Activated CD4-positive, alpha-beta T cell treated with anti-CD3 and anti-CD28 coated beads, Interleukin-2, amount 50 U/mL, for 4 hours (primary cell): ENCODE data around the gene MMP19.
A peak's percentile ranks its signal among the peaks of the same experiment; 100 is the strongest.
"Not testable (repeated sequence)": the region's sequence is repeated elsewhere in the genome, so short reads cannot be mapped to it uniquely, and the experiment has no call there.

Source experiments
- DNase-seq, 2 experiments: peaks; one replicate each; pipeline ENCODE4 v3.0.0-alpha.2; 2020

MMP19 gene

DNA sequence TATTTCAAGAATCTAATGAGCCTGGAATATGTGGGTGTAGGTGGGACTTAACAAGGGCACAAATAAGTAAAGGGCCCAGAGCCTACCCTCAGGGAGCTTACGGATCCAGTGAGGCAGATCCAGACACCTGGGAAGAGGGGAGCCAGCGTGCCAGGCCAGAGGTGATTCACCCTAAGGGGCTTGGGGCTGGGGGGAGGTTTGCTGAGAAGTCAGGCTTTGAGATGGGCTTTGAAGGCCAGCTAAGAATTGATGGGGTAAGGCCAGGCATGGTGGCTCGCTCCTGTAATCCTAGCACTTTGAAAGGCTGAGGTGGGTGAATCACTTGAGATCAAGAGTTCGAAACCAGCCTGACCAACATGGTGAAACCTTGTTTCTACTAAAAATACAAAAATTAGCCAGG lies 695 bp upstream of the MMP19 start:
- DNase-seq: no peak

DNA sequence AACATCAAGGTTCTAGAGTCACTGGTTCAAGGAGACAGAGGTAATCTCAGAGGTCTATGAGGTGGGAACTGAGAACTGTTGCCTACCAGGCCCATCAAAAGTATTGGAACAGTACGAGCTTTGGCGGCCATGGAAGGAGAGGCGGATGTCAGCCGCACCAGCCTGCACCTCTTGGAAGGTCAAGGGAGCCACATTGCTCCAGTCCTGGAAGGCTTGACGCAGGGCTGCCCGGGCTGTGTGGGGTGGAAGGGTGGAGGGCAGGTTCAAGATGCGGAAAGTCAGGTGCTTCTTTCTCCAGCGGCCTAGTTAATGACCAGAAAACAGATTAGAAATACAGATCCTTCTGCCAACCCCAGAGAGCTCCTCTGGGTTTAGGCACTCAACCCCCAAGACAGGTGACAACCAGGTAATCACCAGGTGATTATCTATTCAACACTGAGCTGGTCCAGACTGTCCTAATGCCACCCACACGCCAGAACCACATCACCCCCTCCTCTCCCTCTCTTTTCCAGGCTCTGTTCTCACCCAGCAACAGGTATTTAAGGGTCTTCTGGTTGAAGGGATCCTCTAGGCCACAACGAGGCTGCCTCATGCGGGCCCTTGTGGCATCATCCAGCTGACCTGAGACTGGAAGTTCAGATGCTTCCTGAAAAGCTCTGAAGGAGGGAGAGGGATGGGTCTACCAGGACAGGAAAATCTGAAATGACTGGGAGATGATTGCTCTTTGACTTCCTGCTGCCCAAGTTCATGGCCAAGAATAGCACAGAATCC lies 2.0 kb downstream of the MMP19 start:
- DNase-seq: no peak

DNA sequence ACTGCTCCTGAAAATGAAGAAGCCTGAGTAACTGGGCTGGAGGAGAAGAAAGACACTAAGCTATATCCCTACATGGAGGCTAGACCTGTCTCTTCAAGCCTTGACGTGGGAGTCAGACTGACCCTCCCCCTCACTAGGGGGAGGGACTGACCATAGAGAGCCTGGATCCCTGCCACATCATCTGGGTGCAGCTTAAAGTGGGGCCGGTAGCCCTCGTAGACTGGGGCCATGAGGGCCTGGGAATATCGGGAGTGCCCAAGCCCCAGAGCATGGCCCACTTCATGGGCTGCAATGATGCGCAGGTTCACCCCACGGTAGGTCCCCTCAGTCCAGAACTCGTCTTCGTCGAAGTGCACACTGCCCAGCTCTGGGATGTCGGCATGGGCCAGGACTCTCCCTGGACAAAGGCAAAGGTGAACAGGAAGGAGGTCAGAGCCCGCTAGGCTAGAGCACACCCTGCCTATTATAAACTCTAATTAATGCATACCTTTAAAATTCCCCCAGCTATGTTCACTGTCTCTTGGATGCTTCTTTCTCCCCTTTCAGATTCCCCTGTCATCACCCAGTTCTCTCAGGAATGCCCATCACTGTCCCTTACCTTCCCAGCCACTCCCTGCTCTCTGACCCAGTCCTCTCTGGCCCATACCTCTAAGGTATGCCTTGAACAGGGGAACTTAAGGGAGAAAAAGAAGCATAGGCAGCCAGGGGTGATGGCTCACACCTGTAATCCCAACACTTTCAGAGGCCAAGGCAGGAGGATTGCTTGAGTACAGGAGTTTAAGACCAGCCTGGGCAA lies 3.2 kb downstream of the MMP19 start:
- DNase-seq: no peak

DNA sequence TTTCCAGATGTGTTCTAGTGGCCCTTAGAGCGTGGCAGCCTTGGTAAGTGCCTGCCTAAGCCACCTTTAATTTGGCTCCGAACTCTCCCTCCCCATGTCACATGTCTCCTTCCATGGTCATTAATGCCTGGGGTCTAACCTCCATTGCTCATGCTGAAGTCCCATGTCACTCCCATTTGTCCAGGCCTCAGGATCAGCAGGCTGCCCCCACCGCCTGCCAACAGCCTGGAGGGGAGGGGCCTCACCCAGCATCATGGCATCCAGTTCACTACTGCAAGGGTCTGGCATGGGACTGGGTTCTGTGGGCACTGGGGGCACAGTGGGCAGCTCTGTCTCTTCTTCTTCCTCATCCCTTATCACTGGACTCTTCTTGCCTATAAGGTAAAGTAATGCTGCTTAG lies 4.4 kb downstream of the MMP19 start:
- no peak for DNase-seq

DNA sequence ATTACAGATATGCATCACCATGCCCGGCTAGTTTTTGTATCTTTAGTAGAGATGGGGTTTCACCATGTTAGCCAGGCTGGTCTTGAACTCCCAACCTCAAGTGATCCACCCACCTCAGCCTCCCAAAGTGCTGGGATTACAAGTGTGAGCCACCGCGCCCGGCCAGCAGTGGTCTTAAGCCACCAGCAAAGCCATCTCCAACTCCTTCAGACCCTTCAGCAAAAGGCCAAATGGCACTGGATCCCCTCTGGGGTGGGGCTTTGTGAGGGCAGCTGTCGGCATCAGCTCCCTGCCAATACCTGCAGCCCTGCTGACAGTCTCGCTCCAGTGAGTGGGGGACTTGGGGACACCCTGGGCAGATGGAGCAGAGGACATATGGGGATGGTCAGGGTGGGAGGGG lies 8.3 kb downstream of the MMP19 start:
- not testable (repeated sequence) for DNase-seq

DNA sequence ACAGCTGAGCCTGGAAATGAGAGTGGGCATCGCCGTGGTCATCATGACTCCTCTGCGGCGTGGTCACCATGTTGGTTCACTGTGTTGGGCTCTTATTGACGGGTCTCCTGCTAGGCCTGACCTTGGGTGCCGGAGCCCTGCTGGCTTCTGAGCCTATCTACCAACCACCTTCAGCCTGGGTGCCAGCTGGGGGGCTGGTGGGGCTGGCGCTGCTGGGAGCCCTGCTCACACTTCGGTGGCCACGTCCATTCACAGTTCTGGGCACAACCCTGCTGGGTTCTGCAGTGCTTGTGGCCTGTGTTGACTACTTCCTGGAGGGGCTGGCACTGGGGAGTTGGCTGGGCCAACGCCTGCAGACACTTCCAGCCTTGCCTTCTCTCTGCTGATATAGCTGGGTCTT lies 9.7 kb downstream of the MMP19 start:
- DNase-seq: no peak

DNA sequence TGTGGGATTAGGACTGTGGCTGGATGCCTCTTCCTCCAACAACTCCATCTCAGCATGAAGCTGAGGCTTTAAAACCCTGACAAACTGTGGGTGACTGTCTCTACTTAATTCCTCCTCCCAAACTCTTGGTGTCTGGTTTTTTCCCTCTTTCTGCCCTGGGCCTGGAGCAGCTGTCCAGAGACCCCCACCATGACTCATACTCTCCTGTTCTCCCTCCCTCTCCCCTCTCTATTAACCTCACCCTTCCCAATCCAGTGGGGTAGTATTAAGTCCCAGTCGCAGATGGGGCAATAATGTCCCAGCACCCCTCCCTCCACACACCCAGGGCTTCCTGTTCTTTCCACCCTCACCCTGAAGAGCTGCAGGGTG lies 11.3 kb downstream of the MMP19 start:
- DNase-seq: no peak

DNA sequence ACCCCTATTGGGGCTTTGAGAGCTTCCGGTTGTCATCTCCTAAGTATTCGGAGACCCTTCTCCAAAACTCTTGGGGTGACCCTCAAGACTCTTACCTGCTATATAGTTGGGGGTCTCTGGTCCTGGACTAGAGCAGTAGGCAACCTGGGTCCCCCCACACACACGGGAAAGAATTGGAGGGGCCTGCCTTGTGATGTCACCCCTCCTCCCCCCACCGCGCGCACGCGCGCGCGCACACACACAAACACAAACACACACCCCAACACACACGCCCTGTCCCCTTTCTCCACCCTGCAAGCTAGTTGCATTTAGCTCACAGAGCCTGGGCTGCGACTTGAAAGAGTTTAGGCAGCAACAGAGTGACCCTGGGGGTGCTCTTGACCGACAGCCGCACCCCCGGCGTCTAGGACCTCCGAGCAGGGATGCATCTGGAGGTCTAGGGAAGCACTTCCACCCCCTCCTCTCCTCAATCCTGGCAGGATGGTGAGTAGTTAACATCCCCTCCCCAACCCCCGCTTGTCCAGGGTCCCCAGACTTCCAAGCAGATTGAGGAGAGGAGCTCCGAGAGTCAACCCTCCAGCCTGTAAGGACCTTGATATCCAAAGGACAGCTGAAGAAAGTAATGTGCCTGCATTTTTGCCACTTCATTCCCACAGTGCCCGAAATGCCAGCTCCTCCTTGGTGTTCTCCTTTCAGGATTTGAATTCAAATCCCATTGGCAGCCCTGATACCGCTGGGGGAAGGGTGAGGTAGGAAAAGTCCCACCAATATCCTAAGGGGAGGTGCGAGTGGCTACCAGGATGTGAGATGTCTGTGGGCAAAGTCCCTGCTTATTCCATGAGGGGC lies 11.9 kb downstream of the MMP19 start:
- peak; percentile 36 to 43 for DNase-seq

DNA sequence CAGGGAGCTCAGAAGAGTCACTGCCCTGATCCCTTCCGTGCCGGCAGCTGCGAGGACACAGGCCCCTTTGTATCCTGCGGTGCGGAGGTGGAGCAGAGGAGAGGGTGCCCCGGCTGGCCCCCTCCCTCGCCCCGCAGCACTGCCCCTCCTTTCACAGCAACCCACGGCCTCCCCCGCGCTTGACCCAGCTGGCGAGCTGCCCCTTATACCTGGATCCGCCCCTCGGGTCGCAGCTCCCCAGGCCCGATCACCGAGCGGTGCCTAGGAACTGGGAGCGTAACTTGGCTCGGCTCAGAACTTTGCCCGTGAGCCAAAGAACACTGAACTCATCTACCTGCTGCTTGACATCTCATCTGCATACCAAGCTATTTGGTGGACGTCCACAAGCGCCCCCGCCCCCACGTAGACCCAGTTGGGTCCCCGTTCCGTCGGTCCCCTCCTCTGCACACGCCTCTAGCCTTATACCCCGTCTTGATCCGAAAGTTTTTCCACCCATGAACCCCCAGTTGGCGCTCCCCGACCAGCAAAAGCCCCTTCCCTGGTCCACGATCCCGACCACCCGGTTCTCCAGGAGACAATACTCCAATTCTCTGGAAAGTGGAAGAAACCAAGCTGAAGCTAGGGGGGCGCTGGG lies 12.7 kb downstream of the MMP19 start:
- peak; percentile 9 to 10 for DNase-seq

DNA sequence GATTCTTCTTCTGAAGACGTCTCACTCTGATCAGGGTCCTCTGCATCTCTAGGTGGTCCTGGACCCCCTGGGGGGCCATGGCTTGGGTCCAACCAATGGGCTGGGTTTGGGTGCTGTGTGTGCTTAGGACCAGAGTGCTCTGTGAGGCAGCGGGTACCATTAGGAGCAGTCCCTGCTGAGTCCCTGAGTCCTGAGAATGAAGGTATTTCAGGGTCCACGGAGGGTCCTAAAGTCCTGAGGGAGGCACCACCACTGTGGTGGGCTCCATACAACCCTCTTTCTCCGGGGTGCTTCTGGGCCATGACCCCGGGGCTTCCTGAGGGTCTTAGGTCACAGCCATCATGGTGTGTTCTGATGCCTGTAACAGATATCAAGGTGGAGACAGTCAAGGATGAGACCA lies 14.4 kb downstream of the MMP19 start:
- DNase-seq: no peak

DNA sequence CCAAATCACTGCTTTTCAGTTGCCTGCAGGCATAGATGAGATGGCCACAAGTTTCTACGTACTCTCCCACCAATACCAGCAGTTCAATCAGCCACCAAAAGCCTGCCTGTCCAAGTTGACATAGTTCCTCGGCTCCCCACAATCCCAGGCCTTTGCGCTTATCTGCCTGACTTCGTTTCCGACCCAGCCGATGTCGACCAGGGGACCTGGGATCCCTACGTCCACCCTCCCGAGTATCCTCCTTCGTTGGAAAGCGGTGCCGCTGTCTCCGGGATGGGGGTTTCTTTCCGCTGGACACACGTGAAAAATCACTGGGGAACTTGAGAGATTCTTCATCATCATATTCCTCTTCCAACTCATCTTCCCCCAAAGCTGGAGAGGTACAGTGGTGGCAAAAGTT lies 14.9 kb downstream of the MMP19 start:
- DNase-seq: no peak

DNA sequence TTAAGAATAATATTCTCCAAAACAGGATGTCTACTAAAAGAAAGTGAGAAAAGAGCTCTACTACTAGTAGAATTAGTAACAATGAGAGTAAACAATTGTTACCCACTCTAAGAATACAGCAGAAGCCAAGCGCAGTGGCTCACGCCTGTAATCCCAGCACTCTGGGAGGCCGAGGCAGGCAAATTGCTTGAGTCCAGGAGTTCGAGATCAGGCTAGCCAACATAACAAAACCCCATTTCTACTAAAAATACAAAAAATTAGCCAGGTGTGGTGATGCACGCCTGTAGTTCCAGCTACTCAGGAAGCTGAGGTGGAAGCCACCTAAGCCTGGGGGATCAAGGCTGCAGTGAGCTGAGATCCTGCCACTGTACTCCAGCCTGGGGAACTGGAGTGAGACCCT lies 18.0 kb downstream of the MMP19 start:
- no peak for DNase-seq

DNA sequence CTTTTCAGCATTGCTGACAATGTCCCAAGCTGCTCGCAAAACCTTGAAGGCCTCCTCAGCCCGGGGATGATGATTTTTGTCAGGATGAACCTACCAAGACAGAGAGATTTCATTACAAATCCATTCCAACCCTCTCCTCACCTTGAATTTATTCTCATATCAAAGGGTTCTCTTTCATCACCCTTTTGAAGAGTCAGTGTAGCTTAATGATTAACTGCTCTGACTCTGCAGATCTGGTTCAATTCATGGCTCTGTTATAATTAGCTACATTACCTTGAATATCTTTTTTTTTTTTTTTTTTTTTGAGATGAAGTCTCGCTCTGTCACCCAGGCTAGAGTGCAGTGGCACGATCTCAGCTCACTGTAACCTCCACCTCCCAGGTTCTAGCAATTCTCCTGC lies 19.3 kb downstream of the MMP19 start:
- no peak for DNase-seq

DNA sequence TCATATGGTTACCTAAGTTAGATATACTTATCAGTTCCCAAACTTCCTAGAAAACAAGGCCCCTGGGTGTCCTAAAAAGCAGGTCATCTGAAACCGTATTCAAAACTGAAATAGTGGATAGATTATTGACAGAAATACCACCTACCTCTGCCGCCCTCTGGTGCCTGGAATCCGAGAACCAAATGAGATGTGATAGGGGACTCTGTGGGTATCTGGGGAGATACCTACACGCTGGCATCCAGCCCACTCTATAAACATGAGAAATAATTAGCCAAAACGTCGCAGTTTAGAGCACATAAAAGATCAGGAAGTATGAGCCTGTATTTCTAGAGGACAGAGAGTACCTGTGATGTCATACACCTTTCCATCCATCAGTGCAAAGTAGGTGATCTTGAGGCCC lies 20.5 kb downstream of the MMP19 start:
- no peak for DNase-seq

DNA sequence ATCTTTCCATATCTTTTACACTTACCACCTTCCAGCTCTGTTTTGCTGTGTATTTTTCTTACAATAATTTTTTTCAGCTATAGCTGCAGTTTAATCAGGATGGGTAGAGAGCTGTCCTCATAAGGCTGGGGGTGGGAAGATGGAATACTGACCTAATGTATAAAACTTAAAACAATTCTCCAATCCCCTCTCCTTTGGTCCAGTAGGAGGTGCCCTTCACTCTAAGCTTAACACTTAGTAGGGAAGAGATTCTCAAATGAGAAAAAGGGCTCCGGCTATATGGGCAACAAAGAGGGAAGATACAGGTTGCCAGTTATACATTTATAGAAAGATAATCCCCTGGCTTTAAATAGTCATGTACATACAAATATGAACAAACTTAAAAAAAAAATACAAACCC lies 22.1 kb downstream of the MMP19 start:
- DNase-seq: no peak

DNA sequence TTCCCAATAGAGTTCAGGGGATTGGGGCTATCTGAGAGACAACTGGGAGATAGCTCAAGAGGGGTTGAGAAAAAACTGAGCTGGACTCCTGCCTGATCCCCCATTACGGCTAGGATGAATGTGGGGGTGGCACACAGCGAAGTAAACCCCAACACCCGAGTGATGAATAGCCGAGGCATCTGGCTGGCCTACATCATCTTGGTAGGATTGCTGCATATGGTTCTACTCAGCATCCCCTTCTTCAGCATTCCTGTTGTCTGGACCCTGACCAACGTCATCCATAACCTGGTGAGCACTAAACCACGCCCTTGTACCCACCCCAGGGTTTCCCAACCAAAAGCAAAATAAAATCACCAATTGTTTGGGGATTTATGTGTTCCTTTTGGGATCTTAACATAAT lies 23.9 kb downstream of the MMP19 start:
- no peak for DNase-seq

DNA sequence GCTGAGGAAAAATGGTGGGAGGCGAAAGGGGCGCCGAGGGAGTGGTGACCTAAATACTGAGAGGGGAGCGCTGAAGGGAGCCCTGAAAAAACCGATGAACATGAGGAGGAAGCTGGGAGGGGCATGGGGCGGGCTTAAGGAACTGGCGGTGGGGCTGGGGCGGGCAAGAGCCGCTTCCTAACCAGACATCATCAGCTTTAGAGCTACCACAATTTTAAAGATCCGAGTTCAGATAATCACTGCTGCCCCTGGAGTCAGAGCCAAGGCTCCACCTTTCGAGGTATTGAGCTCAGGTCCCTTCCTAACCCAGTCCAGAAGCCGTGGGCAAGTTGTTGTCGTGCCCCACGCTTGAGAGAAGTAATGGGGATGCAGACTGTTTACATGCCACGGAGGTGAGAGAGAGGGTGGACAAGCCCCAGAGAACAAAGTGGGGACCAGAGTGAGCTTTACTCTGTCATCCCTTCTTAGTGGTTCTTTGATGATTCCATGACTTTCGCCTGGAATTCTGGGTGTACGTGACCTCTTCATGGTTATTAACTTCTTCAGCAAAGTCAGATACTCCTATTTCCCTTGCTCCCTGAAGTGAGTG lies 24.5 kb downstream of the MMP19 start:
- DNase-seq: no peak

DNA sequence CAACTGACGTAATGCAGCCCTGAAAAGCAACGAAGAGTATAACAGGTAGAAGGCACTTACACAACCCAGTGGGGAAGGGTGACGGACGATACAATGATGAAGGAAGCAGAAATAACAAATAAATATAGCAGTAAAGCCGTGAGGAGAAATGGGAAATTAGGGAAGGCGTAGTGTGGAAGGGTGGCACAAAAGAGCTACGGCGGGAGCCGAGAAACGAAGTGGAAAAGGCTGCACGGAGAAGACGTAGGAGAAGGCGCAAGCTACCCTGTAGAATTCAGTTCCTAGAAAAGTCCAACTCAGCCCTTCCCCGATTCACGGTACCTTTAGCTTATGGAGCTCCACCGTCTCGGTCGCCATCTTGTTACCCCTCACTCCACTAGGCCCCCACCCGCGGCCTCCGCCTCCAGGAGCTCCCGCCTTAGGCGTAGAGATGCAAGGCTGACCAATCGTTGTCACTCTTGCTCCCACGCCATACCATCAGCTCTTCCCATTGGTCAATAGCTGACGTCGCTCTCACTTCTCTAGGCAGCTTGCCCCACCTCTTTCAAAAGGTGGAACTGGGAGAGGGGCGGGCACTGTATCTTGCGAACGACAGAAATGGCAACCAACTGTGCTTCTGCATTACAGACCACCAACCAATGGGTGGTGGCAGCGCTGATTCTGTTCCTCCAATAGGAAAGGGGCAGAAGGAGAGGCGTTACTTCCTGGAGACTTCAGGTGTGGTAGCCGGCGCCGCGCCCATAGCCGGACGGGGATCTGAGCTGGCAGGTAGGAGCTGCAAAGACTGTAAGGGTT lies 25.2 kb downstream of the MMP19 start, which contains the start of the genes ORMDL2 and SARNP:
Gene ORMDL2, plus strand, starts transcription at position 697 of the 795 bp plus-strand sequence. CDS start 959 bp downstream, outside the sequence.
Gene SARNP, minus strand, starts transcription at position 380 of the 795 bp plus-strand sequence. Its CDS starts 23 bp downstream, at position 357.
- DNase-seq: peak; percentile 94 to 95

DNA sequence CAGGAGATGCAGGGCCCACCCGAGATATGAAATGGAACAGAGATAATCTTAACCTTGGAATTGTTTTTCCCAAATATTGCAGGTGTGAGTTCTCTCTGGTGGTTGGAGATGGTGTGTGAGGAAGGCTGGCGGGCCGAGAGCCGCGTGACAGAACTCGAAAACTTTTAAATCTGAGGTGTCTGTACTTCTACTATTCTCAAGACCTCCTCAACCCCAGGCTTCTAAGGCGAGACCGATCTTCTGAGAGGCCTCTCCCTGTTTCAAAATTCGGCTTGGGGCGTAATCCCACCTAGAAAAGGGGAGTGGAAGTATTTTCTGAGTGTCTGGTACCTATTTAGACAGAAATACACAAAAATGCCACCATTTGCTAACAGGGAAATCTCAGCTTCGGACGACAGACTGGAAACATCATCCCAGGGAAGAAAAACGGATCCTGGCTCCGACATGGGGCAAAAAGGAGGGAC lies 25.8 kb downstream of the MMP19 start:
- no peak for DNase-seq

DNA sequence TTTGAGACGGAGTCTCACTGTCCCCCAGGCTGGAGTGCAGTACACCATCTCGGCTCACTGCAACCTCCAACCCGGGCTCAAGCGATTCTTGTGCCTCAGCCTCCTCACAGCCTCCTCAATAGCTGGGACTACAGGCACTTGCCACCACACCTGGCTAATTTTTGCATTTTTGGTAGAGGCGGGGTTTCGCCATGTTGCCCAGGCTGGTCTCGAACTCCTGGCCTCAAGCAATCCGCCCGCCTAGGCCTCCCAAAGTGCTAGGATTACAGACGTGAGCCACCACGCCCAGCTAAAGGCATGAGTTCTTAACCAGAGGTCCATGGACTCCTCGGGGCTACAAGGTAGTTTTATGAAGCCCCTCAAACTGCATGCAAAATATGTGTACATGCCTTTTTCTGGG lies 27.3 kb downstream of the MMP19 start:
- DNase-seq: no peak

DNA sequence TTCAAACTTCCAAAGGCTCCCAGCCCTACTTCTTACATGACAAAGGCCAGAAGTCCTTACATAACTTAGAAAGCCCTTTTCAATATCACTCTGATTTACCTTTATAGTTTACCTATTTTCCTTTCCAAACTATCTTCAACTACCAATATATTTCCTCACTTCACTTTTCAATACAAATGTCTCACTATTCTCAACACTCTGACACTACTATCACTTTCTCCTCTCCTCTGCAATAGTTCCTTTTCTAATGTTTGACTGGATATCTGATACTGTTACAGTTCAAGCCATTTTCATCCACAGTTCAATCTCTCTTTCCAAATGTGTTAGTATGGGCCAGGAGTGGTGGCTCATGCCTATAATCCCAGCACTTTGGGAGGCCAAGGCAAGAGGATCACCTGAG lies 28.5 kb downstream of the MMP19 start:
- no peak for DNase-seq
